ENCODE data around the gene PCYT1B. TPM values are rescaled to one million over a fixed set of nuclear protein-coding genes. Genes with fewer than 3 reads are reported as not detected.

The PCYT1B gene
- total RNA-seq, 4 donors from 2014 or later: 0.25 TPM; not detected in 3

GRCh38 chrX:24603191-24603590, 44.0 kb downstream of the PCYT1B start:
- no peak for TF ChIP-seq CTCF (IDR thresholded peaks at IDR 0.05)

GRCh38 chrX:24601858-24602257, 45.3 kb downstream of the PCYT1B start:
- TF ChIP-seq CTCF (IDR thresholded peaks at IDR 0.05): no peak
- DNase-seq (ENCODE audit: low spot score): no peak
- ATAC-seq (ENCODE audit: low FRiP score): no peak

More at GRCh38 chrX:24603191-24603590, 44.0 kb downstream of the PCYT1B start:
- ATAC-seq (ENCODE audit: low FRiP score): no peak
- no peak for DNase-seq (ENCODE audit: low spot score)

- ATAC-seq (ENCODE audit: low FRiP score): no peak
- no peak for TF ChIP-seq CTCF (IDR thresholded peaks at IDR 0.05)
- no peak for DNase-seq (ENCODE audit: low spot score)
Observed at GRCh38 chrX:24594501-24594900, 52.6 kb downstream of the PCYT1B start.

GRCh38 chrX:24590111-24590510, 57.0 kb downstream of the PCYT1B start:
- ATAC-seq (ENCODE audit: low FRiP score): no peak

GRCh38 chrX:24577091-24577490, 70.1 kb downstream of the PCYT1B start:
- no peak for TF ChIP-seq CTCF (IDR thresholded peaks at IDR 0.05)
- ATAC-seq (ENCODE audit: low FRiP score): no peak

More at GRCh38 chrX:24590111-24590510, 57.0 kb downstream of the PCYT1B start:
- TF ChIP-seq CTCF (IDR thresholded peaks at IDR 0.05): no peak
- DNase-seq (ENCODE audit: low spot score): no peak

GRCh38 chrX:24575496-24575895, 71.7 kb downstream of the PCYT1B start:
- ATAC-seq (ENCODE audit: low FRiP score): no peak
- no peak for TF ChIP-seq CTCF (IDR thresholded peaks at IDR 0.05)
- no peak for DNase-seq (ENCODE audit: low spot score)

More at GRCh38 chrX:24577091-24577490, 70.1 kb downstream of the PCYT1B start:
- DNase-seq (ENCODE audit: low spot score): no peak

GRCh38 chrX:24574743-24575142, 72.4 kb downstream of the PCYT1B start:
- no peak for TF ChIP-seq CTCF (IDR thresholded peaks at IDR 0.05)
- no peak for ATAC-seq (ENCODE audit: low FRiP score)
- no peak for DNase-seq (ENCODE audit: low spot score)
